NT2/D1 (cell line): ENCODE results near the gene PRR20D.

Experiments
- SUZ12 ChIP-seq: IDR thresholded peaks from 2 replicates; pipeline ENCODE4 v1.6.1; 2011; ENCODE audit not compliant: insufficient read length, insufficient read depth; ENCODE audit errors: extremely low read depth
- YY1 ChIP-seq: IDR thresholded peaks from 2 replicates; pipeline ENCODE4 v1.6.1; 2011; ENCODE audit not compliant: insufficient read length, insufficient read depth

DNA sequence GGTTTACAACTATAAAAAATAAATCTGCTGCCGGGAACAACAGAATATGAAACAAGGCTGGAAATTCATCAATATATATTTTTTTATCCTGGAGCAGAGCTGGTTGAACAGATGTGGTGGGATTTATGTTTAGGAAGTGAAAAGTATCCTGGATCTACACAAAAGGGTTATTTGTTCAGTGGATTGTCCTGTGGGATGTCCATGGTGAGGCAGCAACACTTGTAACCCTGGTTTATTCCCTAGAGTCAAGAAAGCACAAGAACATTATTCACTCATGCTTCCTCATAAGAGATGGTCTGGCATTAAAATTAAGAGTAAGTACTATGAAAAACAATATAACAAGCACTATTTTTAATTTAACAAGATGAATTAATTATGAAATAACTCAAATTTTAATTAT lies 52.6 kb downstream of the PRR20D start:
- TF ChIP-seq YY1: no peak
- TF ChIP-seq SUZ12: no peak
